Activated CD8-positive, alpha-beta T cell treated with anti-CD3 and anti-CD28 coated beads, Interleukin-2, amount 10 ng/mL, durations not matched to agents 7 days and 5 days (primary cell): ENCODE results near the gene ASPA. TPM values are rescaled to one million over a fixed set of nuclear protein-coding genes. Genes with fewer than 3 reads are reported as not detected.
"Not testable (repeated sequence)": the region's sequence is repeated elsewhere in the genome, so short reads cannot be mapped to it uniquely, and the experiment has no call there.

Experiments
- ATAC-seq: fragments of 150-1000 bp; cut with Tn5 transposase; one replicate; pipeline ENCODE4 v1.10.0; 2021; ENCODE audit warnings: moderate library complexity
- CTCF ChIA-PET: fragments of 350-600 bp; sonication (Branson Sonifier 250); formaldehyde crosslinking; loops from one replicate; lab custom pipeline; 2021; ENCODE audit warnings: antibody characterized with exemption; lab: Charles Lee
- POLR2A ChIA-PET: fragments of 350-600 bp; sonication (Branson Sonifier 250); formaldehyde crosslinking; loops from one replicate; lab custom pipeline; 2021; ENCODE audit warnings: antibody characterized with exemption; lab: Charles Lee
- DNase-seq: peaks from one replicate; pipeline ENCODE4 v3.0.0-alpha.2; 2020
- H3K27ac Mint-ChIP-seq: one replicate; pipeline ENCODE4 v1.8.0; 2021; ENCODE audit warnings: mild to moderate bottlenecking, mixed read lengths
- H3K27me3 Mint-ChIP-seq: one replicate; pipeline ENCODE4 v1.8.0; 2021; ENCODE audit warnings: low read depth, mixed read lengths
- H3K36me3 Mint-ChIP-seq: one replicate; pipeline ENCODE4 v1.8.0; 2021; ENCODE audit warnings: low read depth, mixed read lengths
- H3K4me1 Mint-ChIP-seq: one replicate; pipeline ENCODE4 v1.8.0; 2021; ENCODE audit warnings: low read depth, mixed read lengths
- H3K4me3 Mint-ChIP-seq: one replicate; pipeline ENCODE4 v1.8.0; 2021; ENCODE audit warnings: mild to moderate bottlenecking, mixed read lengths
- H3K9me3 Mint-ChIP-seq: one replicate; pipeline ENCODE4 v1.8.0; 2022; ENCODE audit warnings: mixed read lengths; ENCODE audit not compliant: insufficient read depth
- total RNA-seq, 2 experiments: library from RNA; stranded (reverse); gene quantifications; one replicate each; pipeline ENCODE4 v1.2.3, GENCODE V29; 2021

The ASPA gene
- total RNA-seq, 2 experiments from 2014 or later: not detected

DNA sequence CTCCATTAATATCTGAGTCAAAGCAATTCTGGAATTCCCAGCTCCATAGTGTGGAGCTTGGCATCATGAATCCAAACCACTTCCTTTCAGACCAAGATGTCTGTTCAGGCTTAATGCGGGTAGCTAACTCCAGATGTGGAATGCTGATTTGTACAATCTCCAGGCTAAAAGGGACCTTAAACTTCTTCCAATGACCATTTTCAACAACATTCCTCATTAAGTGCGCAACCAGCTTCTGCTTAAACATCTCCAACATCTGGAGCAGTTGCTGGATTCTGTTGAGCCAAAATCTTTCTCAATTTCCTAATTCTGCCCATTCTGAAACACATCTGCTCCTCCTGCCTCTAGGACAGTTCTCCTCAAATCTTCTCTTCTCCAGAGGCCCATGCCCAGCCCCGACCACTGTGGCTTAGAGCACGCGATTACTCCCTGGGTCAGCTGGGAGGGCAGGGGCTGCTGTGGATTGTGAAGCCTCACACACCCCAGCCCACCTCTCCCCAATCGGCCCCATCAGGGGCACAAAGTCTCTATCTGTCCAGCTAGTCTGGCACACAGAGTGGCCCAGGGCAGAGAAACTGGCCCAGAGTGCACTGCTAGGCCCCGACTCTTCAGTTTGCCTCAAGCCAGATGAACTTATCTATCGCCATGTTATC, 36.2 kb downstream of the ASPA start:
- CTCF ChIA-PET: no interaction called here
- Mint-ChIP-seq H3K4me3 (no peak overlapping the region), H3K27me3 (no peaks in the 10 kb centered on the region), H3K9me3 (no peaks in the 10 kb centered on the region), H3K36me3 (no peaks in the 10 kb centered on the region), H3K4me1 (no peaks in the 10 kb centered on the region), H3K27ac (no peak overlapping the region)
- DNase-seq (no peak), ATAC-seq (no peak)
- POLR2A ChIA-PET: no interaction called here

DNA sequence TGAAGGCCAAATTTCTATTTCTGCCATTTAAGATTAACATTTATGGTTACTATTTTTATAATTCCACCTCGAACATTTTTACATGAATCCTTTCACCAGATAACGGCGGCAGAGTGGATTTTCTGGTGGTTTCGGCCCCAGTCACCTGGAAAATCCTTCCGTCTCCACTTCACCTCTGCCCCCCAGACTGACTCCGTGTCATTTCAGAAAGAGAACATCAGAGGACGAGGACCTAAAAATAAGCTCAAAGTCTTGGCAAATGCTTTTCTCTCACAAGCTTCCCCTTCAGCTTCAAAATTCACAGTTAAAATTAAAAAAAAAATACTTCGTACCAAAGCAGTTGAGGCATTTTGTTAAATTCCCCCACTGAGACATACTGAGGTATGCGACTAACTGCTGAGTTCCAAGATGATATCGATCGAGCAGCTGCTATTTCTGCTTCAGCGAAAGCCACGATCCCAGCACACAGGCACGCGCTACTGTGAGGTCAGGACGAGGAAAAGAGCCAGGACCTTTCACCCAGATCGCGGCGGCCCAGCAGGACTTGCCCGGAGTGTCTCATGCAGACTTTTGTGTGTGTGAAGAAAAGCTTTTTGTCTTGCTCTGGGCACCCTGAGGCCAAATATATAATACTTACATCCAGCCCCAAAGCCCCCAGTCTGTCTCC, 36.8 kb downstream of the ASPA start:
- Mint-ChIP-seq H3K4me3 (no peak overlapping the region), H3K27me3 (no peaks in the 10 kb centered on the region), H3K4me1 (no peaks in the 10 kb centered on the region), H3K9me3 (no peaks in the 10 kb centered on the region), H3K36me3 (no peaks in the 10 kb centered on the region), H3K27ac (no peak overlapping the region)
- no peak for ATAC-seq
- CTCF ChIA-PET: no interaction called here
- POLR2A ChIA-PET: no interaction called here
- no peak for DNase-seq

- no peak overlapping the region for H3K27ac Mint-ChIP-seq
- POLR2A ChIA-PET: no interaction called here
- H3K36me3 Mint-ChIP-seq: no peaks in the 10 kb centered on the region
These were observed 37.7 kb downstream of the ASPA start for GRCh38 chr17:3513305-3514035.

GRCh38 chr17:3514167-3514566, 38.4 kb downstream of the ASPA start:
- H3K4me1 Mint-ChIP-seq, CTCF ChIA-PET, H3K4me3 Mint-ChIP-seq, DNase-seq, H3K27me3 Mint-ChIP-seq, H3K9me3 Mint-ChIP-seq, POLR2A ChIA-PET, ATAC-seq, H3K36me3 Mint-ChIP-seq, H3K27ac Mint-ChIP-seq: not testable (repeated sequence)

More at GRCh38 chr17:3513305-3514035, 37.7 kb downstream of the ASPA start:
- H3K4me1 Mint-ChIP-seq: no peaks in the 10 kb centered on the region
- ATAC-seq (no peak), DNase-seq (no peak)
- CTCF ChIA-PET: no interaction called here
- H3K9me3 Mint-ChIP-seq: no peaks in the 10 kb centered on the region
- no peak overlapping the region for H3K4me3 Mint-ChIP-seq
- no peaks in the 10 kb centered on the region for H3K27me3 Mint-ChIP-seq

- DNase-seq (no peak), ATAC-seq (no peak)
- H3K4me1 Mint-ChIP-seq: no peaks in the 10 kb centered on the region
- H3K4me3 Mint-ChIP-seq: no peak overlapping the region
- no peak overlapping the region for H3K27ac Mint-ChIP-seq
- no peaks in the 10 kb centered on the region for H3K27me3 Mint-ChIP-seq
- H3K9me3 Mint-ChIP-seq: no peaks in the 10 kb centered on the region
- ChIA-PET POLR2A (no interaction called here), CTCF (no interaction called here)
- no peaks in the 10 kb centered on the region for H3K36me3 Mint-ChIP-seq
These were observed 39.1 kb downstream of the ASPA start for GRCh38 chr17:3514873-3515272.

GRCh38 chr17:3519472-3519871, 43.7 kb downstream of the ASPA start:
- H3K36me3 Mint-ChIP-seq, H3K9me3 Mint-ChIP-seq, H3K4me1 Mint-ChIP-seq, H3K27ac Mint-ChIP-seq, POLR2A ChIA-PET, H3K27me3 Mint-ChIP-seq, ATAC-seq, DNase-seq, H3K4me3 Mint-ChIP-seq: not testable (repeated sequence)
- CTCF ChIA-PET: interaction anchor here (0.6 kb wide), 1 partner anchor 11 kb away, joined by 3 read pairs; no protein-coding TSS in a partner anchor

- CTCF ChIA-PET: no interaction called here
- Mint-ChIP-seq H3K36me3 (no peaks in the 10 kb centered on the region), H3K27ac (no peak overlapping the region), H3K4me3 (no peak overlapping the region), H3K9me3 (no peaks in the 10 kb centered on the region), H3K27me3 (no peaks in the 10 kb centered on the region), H3K4me1 (no peaks in the 10 kb centered on the region)
- ATAC-seq: no peak
- no peak for DNase-seq
- POLR2A ChIA-PET: no interaction called here
These were observed 48.2 kb downstream of the ASPA start for GRCh38 chr17:3524024-3524423.

GRCh38 chr17:3526491-3526890, 50.7 kb downstream of the ASPA start:
- DNase-seq (no peak), ATAC-seq (no peak)
- ChIA-PET CTCF (no interaction called here), POLR2A (no interaction called here)
- H3K9me3 Mint-ChIP-seq: no peaks in the 10 kb centered on the region
- H3K27me3 Mint-ChIP-seq: no peaks in the 10 kb centered on the region
- H3K36me3 Mint-ChIP-seq: no peaks in the 10 kb centered on the region
- H3K27ac Mint-ChIP-seq: no peak overlapping the region
- H3K4me3 Mint-ChIP-seq: no peak overlapping the region
- no peaks in the 10 kb centered on the region for H3K4me1 Mint-ChIP-seq

GRCh38 chr17:3526971-3527370, 51.2 kb downstream of the ASPA start:
- Mint-ChIP-seq H3K9me3 (no peaks in the 10 kb centered on the region), H3K27ac (no peak overlapping the region), H3K36me3 (no peaks in the 10 kb centered on the region), H3K27me3 (no peaks in the 10 kb centered on the region), H3K4me1 (no peaks in the 10 kb centered on the region), H3K4me3 (no peak overlapping the region)
- CTCF ChIA-PET: no interaction called here
- ATAC-seq (no peak), DNase-seq (no peak)
- POLR2A ChIA-PET: no interaction called here

- no peaks in the 10 kb centered on the region for H3K9me3 Mint-ChIP-seq
These were observed 51.7 kb downstream of the ASPA start for GRCh38 chr17:3527468-3527867.

GRCh38 chr17:3527896-3528295, 52.1 kb downstream of the ASPA start:
- H3K4me1 Mint-ChIP-seq: no peaks in the 10 kb centered on the region
- H3K27ac Mint-ChIP-seq: no peak overlapping the region
- CTCF ChIA-PET: no interaction called here
- H3K4me3 Mint-ChIP-seq: no peak overlapping the region
- DNase-seq (no peak), ATAC-seq (no peak)
- no peaks in the 10 kb centered on the region for H3K36me3 Mint-ChIP-seq
- no peaks in the 10 kb centered on the region for H3K27me3 Mint-ChIP-seq
- H3K9me3 Mint-ChIP-seq: no peaks in the 10 kb centered on the region
- POLR2A ChIA-PET: no interaction called here

More at GRCh38 chr17:3527468-3527867, 51.7 kb downstream of the ASPA start:
- Mint-ChIP-seq H3K4me1 (no peaks in the 10 kb centered on the region), H3K27ac (no peak overlapping the region), H3K27me3 (no peaks in the 10 kb centered on the region), H3K4me3 (no peak overlapping the region), H3K36me3 (no peaks in the 10 kb centered on the region)
- ATAC-seq (no peak), DNase-seq (no peak)
- ChIA-PET POLR2A (no interaction called here), CTCF (no interaction called here)

GRCh38 chr17:3528403-3528851, 52.6 kb downstream of the ASPA start:
- POLR2A ChIA-PET: no interaction called here
- Mint-ChIP-seq H3K27ac (no peak overlapping the region), H3K27me3 (no peaks in the 10 kb centered on the region), H3K4me3 (no peak overlapping the region), H3K9me3 (no peaks in the 10 kb centered on the region), H3K36me3 (no peaks in the 10 kb centered on the region), H3K4me1 (no peaks in the 10 kb centered on the region)
- no peak for ATAC-seq
- DNase-seq: no peak
- CTCF ChIA-PET: no interaction called here
